Measurements from ENCODE around the gene TM9SF1. TPM values are rescaled to one million over a fixed set of nuclear protein-coding genes. Genes with fewer than 3 reads are reported as not detected.

Gene TM9SF1
- total RNA-seq, 1 experiment from 2014 or later, result 55.5 TPM

DNA sequence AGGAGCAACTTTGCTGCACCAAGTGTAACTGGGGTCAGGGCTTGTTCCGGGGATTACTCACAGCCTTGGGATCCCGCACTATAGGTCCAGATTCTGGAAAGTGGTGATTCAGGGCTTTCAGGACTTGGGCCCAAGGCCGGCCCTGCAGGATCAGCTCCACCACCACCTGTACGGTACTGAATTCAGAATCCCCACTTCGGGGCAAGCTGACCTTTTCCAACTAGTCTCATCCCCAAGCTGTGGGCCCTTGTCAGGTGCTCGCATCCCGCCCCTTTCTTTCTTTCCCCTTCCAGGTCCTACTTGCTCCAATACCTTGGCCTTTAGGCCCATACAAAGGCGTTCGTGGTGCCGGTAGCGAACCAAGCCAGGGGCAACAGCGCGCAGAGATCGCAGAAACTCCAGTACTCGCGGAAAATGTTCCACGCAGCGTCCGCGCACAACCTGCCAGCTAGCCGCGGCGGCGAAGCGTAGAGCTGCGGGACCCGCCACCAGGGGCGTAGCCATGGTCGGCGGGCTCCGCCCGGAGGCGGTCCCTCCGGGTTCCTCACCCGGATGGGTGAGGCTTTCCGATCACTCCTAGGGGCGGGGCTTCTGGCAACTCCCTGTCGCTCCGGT lies 46.7 kb upstream of the TM9SF1 start:
- peaks cover 10% of the 10 kb centered on the region for H3K4me1 ChIP-seq (ENCODE audit: insufficient read depth, low read length, poor library complexity, severe bottlenecking)
- TSS peak; percentile 31 for BruUV-seq (replicated peaks)
- TF ChIP-seq EZH2 (IDR thresholded peaks at IDR 0.05; ENCODE audit: borderline replicate concordance, low read depth, low read length, poor library complexity, severe bottlenecking), result no peak
- TF ChIP-seq, protein P1, sequence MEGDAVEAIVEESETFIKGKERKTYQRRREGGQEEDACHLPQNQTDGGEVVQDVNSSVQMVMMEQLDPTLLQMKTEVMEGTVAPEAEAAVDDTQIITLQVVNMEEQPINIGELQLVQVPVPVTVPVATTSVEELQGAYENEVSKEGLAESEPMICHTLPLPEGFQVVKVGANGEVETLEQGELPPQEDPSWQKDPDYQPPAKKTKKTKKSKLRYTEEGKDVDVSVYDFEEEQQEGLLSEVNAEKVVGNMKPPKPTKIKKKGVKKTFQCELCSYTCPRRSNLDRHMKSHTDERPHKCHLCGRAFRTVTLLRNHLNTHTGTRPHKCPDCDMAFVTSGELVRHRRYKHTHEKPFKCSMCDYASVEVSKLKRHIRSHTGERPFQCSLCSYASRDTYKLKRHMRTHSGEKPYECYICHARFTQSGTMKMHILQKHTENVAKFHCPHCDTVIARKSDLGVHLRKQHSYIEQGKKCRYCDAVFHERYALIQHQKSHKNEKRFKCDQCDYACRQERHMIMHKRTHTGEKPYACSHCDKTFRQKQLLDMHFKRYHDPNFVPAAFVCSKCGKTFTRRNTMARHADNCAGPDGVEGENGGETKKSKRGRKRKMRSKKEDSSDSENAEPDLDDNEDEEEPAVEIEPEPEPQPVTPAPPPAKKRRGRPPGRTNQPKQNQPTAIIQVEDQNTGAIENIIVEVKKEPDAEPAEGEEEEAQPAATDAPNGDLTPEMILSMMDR (conservative IDR thresholded peaks at IDR 0.05; ENCODE audit: low read depth, low read length), result peak; percentile 47
- H3K27ac ChIP-seq (ENCODE audit: low read depth, low read length, poor library complexity, severe bottlenecking), result peak overlapping the region; percentile 95
- H3K27me3 ChIP-seq (replicated peaks; ENCODE audit: insufficient read depth, low read depth, low read length, poor library complexity), result no peaks in the 10 kb centered on the region
- H3K36me3 ChIP-seq (ENCODE audit: insufficient read depth, low read length, poor library complexity, severe bottlenecking), result peaks cover 40% of the 10 kb centered on the region
- peak overlapping the region; percentile 57 for H3K4me3 ChIP-seq (ENCODE audit: low read depth, low read length, poor library complexity, severe bottlenecking)
- ChIA-PET CTCF (interaction anchor here (0.9 to 2.4 kb wide), 9 partner anchors 29 to 200 kb away, joined by 3 to 36 read pairs (median 6); partner anchors contain the start of genes CIDEB, DHRS1, NOP9 and RABGGTA), POLR2A (ENCODE audit: low non-redundant PET) (interaction anchor here (0.5 to 1.1 kb wide), 3 partner anchors 8 to 148 kb away, joined by 3 to 4 read pairs (median 3); partner anchors contain the start of genes PCK2 and TM9SF1)
- peak; percentile 96 for DNase-seq (ENCODE audit: low spot score)
- no peaks in the 10 kb centered on the region for H3K9me3 ChIP-seq (ENCODE audit: low read depth, low read length, poor library complexity, severe bottlenecking)
- intact Hi-C loops (cut with micrococcal nuclease; ENCODE audit: unreplicated experiment), result loop anchor here (2.0 kb wide), 2 partner anchors 29 to 189 kb away; partner anchors contain the start of gene RABGGTA

DNA sequence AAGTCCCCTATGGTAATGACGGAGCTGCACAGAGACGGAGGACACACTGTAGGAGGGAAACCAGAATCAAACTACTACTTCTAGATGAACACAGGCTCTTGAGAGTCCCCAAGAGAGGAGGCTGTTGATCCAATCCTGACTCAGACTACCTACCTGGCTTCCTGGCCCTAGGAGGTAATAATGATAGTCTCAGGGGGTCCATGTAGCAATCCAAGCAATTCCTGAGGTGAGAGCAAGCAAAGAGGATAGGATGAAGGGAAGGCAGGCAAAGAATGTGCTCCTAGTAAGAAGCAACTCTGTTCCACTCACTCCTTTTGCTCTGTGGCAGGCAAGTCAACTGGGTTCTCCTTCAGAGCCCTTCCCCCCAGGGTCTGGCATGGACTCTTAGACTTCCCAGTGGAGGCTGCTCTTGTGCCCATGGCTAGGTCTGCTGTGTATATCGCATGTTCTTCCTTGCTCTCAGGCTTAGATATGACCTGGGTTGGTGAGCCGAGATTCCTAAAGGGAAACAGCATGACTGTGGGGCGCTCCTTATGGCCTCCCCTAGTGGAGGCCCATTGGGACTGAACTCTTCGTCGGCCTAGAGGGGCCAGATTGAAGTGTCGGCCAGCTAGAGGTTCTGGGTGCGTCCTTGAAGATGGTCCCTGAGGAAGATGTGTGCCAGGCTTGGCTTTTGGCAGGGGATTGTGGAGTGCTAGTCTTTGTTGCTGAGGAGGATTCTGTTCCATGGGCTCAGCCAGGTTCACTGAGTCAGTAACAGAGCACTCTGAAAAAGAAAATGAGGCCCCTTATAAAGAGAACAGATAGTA lies 45.1 kb upstream of the TM9SF1 start:
- Histone ChIP-seq H3K4me1 (ENCODE audit: insufficient read depth, low read length, poor library complexity, severe bottlenecking) (peaks cover 10% of the 10 kb centered on the region), H3K27me3 (replicated peaks; ENCODE audit: insufficient read depth, low read depth, low read length, poor library complexity) (no peaks in the 10 kb centered on the region), H3K27ac (ENCODE audit: low read depth, low read length, poor library complexity, severe bottlenecking) (peak overlapping the region; percentile 13), H3K9me3 (ENCODE audit: low read depth, low read length, poor library complexity, severe bottlenecking) (no peaks in the 10 kb centered on the region), H3K36me3 (ENCODE audit: insufficient read depth, low read length, poor library complexity, severe bottlenecking) (peaks cover 55% of the 10 kb centered on the region), H3K4me3 (ENCODE audit: low read depth, low read length, poor library complexity, severe bottlenecking) (no peak overlapping the region)
- no TSS peak for BruUV-seq (replicated peaks)
- DNase-seq (ENCODE audit: low spot score), result no peak
- ChIA-PET POLR2A (ENCODE audit: low non-redundant PET) (no interaction called here), CTCF (no interaction called here)
- intact Hi-C loops (cut with micrococcal nuclease; ENCODE audit: unreplicated experiment), result no loop called here
- no peak for TF ChIP-seq EZH2 (IDR thresholded peaks at IDR 0.05; ENCODE audit: borderline replicate concordance, low read depth, low read length, poor library complexity, severe bottlenecking)
- TF ChIP-seq, protein P1 (conservative IDR thresholded peaks at IDR 0.05; ENCODE audit: low read depth, low read length), result no peak

DNA sequence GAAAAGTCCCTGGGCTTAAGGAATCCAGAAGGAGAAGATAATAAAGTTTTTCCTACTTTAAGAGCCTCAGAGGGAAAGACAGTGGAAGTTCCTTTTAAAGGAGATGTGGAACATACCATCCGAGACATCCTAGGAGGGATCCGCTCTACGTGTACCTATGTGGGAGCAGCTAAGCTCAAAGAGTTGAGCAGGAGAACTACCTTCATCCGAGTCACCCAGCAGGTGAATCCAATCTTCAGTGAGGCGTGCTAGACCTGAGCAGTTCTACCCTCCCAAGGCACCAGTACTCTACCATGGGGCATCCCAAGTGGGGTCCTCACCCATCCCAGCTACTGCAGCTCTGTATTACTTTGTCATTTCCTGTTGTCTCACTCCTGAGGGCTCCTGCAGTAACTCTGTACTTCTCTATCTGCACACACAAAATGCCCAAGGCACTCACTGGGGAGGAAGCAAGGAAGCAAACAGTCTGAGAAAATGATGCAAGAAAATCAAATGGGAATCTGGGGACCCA lies 43.3 kb upstream of the TM9SF1 start:
- ChIA-PET CTCF (interaction anchor here (1.4 kb wide), 1 partner anchor 59 kb away, joined by 4 read pairs; no protein-coding TSS in a partner anchor), POLR2A (ENCODE audit: low non-redundant PET) (no interaction called here)
- Histone ChIP-seq H3K4me3 (ENCODE audit: low read depth, low read length, poor library complexity, severe bottlenecking) (no peak overlapping the region), H3K4me1 (ENCODE audit: insufficient read depth, low read length, poor library complexity, severe bottlenecking) (peaks cover 17% of the 10 kb centered on the region), H3K9me3 (ENCODE audit: low read depth, low read length, poor library complexity, severe bottlenecking) (no peaks in the 10 kb centered on the region), H3K27ac (ENCODE audit: low read depth, low read length, poor library complexity, severe bottlenecking) (no peak overlapping the region), H3K27me3 (replicated peaks; ENCODE audit: insufficient read depth, low read depth, low read length, poor library complexity) (no peaks in the 10 kb centered on the region), H3K36me3 (ENCODE audit: insufficient read depth, low read length, poor library complexity, severe bottlenecking) (peaks cover 60% of the 10 kb centered on the region)
- no peak for DNase-seq (ENCODE audit: low spot score)
- TF ChIP-seq EZH2 (IDR thresholded peaks at IDR 0.05; ENCODE audit: borderline replicate concordance, low read depth, low read length, poor library complexity, severe bottlenecking), result no peak
- TF ChIP-seq, protein P1 (conservative IDR thresholded peaks at IDR 0.05; ENCODE audit: low read depth, low read length), result no peak
- BruUV-seq (replicated peaks), result no TSS peak
- intact Hi-C loops (cut with micrococcal nuclease; ENCODE audit: unreplicated experiment), result no loop called here
